Heart left ventricle (tissue), 16 donors: ENCODE results near the gene URGCP. TPM values are rescaled to one million over a fixed set of nuclear protein-coding genes. Genes with fewer than 3 reads are reported as not detected.
"Not testable (repeated sequence)": the region's sequence is repeated elsewhere in the genome, so short reads cannot be mapped to it uniquely, and the experiment has no call there.

Experiments used
- ATAC-seq, 4 donors: fragments of 200-7000 bp; cut with Tn5 transposase; one replicate each; pipeline ENCODE4 v1.9.1; 2020 to 2022; ENCODE audit warnings: moderate library complexity in 4 of 4, mild to moderate bottlenecking in 3 of 4, moderate number of reproducible peaks in 1 of 4
- DNase-seq, 5 donors: peaks; one replicate each; pipeline ENCODE4 v3.0.0-alpha.2; 2020
- H3K27ac ChIP-seq, 12 donors: fragments of 200-600 bp; sonication (generic) in 4 of 12; one replicate each; pipeline versions ENCODE4 v1.5.0 to v1.8.0; 2016 to 2022; ENCODE audit warnings: mild to moderate bottlenecking in 2 of 12
- H3K27me3 ChIP-seq, 9 donors: fragments of 200-600 bp; sonication (generic) in 2 of 9; one replicate each; pipeline versions ENCODE4 v1.5.1 to v1.8.0; 2016 to 2022; ENCODE audit warnings: mild to moderate bottlenecking in 3 of 9
- H3K36me3 ChIP-seq, 9 donors: fragments of 200-600 bp; sonication (generic) in 2 of 9; one replicate each; pipeline versions ENCODE4 v1.5.0 to v1.8.0; 2018 to 2022; ENCODE audit warnings: mild to moderate bottlenecking in 2 of 9
- H3K4me1 ChIP-seq, 12 donors: fragments of 200-600 bp; sonication (generic) in 4 of 12; one replicate each; pipeline versions ENCODE4 v1.5.0 to v1.8.0; 2016 to 2022; ENCODE audit warnings: mild to moderate bottlenecking in 3 of 12
- H3K4me3 ChIP-seq, 12 donors: fragments of 200-600 bp; sonication (generic) in 4 of 12; one replicate each; pipeline versions ENCODE4 v1.5.0 to v1.8.0; 2017 to 2022; ENCODE audit warnings: mild to moderate bottlenecking in 9 of 12, moderate library complexity in 4 of 12
- H3K9me3 ChIP-seq, 12 donors: fragments of 200-600 bp; sonication (generic) in 4 of 12; one replicate each; pipeline versions ENCODE4 v1.5.0 to v1.8.0; 2016 to 2022; ENCODE audit warnings: mild to moderate bottlenecking in 1 of 12
- CTCF ChIP-seq, 12 donors: fragments of 200-600 bp; sonication (generic) in 4 of 12; IDR thresholded peaks; one replicate each; pipeline versions ENCODE4 v1.5.0 to v1.8.0; 2018 to 2022; ENCODE audit warnings: antibody characterized with exemption in 12 of 12, mild to moderate bottlenecking in 5 of 12
- POLR2A ChIP-seq, 2 donors: fragments of 450-650 bp; IDR thresholded peaks; one replicate each; pipeline ENCODE4 v1.6.1; 2017; ENCODE audit warnings: antibody characterized with exemption in 2 of 2, mild to moderate bottlenecking in 2 of 2, moderate library complexity in 2 of 2
- whole genome bisulfite sequencing, 4 donors: extraction: QIAGEN DNeasy Blood & Tissue Kit in 2 of 4; methylation state at CpG; one replicate each; pipeline versions ENCODE4 v1.1.5 to v1.1.7; 2013 to 2018; 5-methylcytosine and 5-hydroxymethylcytosine counted together
- intact Hi-C, 10 donors: fragments of 100-400 bp; cut with DNase I; formaldehyde crosslinking; loops; one replicate each; pipeline versions ENCODE4 v1.11.1 to v1.14.2; 2022
- polyA plus RNA-seq, 2 donors: library from polyadenylated mRNA; stranded (reverse); fragments of 200-250 nt; gene quantifications; one replicate each; pipeline ENCODE4 v1.2.3, GENCODE V29; 2013
- total RNA-seq, 9 donors: library from RNA; depleted of rRNA in 2 of 9; stranded (reverse); fragments of >200 nt in 2 of 9; fragmentation: NEBNext Ultra II Directional in 3 of 9; extraction: Animal tissue kit (Norgen Biotek cat#: 25700) in 3 of 9; gene quantifications; one replicate each; pipeline versions ENCODE4 v1.1.0 to v1.2.4, GENCODE V29; 2016 to 2023
- donor health status: ischemic (EF 13 %, LVEDD 7.1; RV severe dilation, severe dysfunction).
- donor health status: healthy with polysubstance abuse.
- donor health status: DM: no; HTN: yes; CAD: no.
- donor health status: DM: no; HTN: no; CAD: no.
- donor health status: ischemic (EF 25% LVEDD 6.9; RV normal size, moderate dysfunction).
- donor health status: ischemic (EF 25% LVEDD 5.7; RV mildly dilated, moderate dysfunction).
- donor health status: healthy.
- donor health status: DM: yes; HTN: yes; CAD: no.
- donor health status: ischemic (EF 35%, LVEDD 5.7; RV mildly dilated, moderate dysfunction).
- donor health status: nonischemic (EF 11% LVEDD 7.7; RV severe dilation, severe dysfunction).
- donor health status: DM: yes; HTN: yes; CAD: no.
- donor health status: PGD.
- donor health status: ischemic (EF 29% LVEDD 5.4; RV normal size, mild dysfunction).
- donor health status: nonischemic (EF 23%, LVEDD 6.1; RV moderate dilation, normal function).

Gene URGCP
- total and polyA plus RNA-seq, 11 donors: 23.6 to 43.7 (median 37.6) TPM

- peaks cover 0 to 13% (median 0%) of the 10 kb centered on the region in 9 donors for H3K27me3 ChIP-seq
- ATAC-seq: no peak
- H3K36me3 ChIP-seq: no peaks in the 10 kb centered on the region
- H3K4me3 ChIP-seq: no peak overlapping the region
- no peak overlapping the region for H3K27ac ChIP-seq
- DNase-seq: no peak
- intact Hi-C loops: loop anchor here in 2 of 10 donors (5.0 to 10.0 kb wide), 2 partner anchors 261 to 278 kb away; partner anchors contain the start of gene STK17A (in 1 of the 2)
- WGBS, 4 donors: 83 to 97% (median 92%) methylated on average over 4 of the region's 4 CpGs
- peaks cover 0 to 9% (median 0%) of the 10 kb centered on the region in 12 donors for H3K4me1 ChIP-seq
- H3K9me3 ChIP-seq: no peaks in the 10 kb centered on the region
- TF ChIP-seq CTCF (IDR thresholded peaks at IDR 0.05): no peak
- no peak for TF ChIP-seq POLR2A (IDR thresholded peaks at IDR 0.05)
Observed at GRCh38 chr7:43843296-43843695, 63.1 kb downstream of the URGCP start.

GRCh38 chr7:43838201-43838658 is 68.2 kb downstream of the URGCP start:
- TF ChIP-seq POLR2A (IDR thresholded peaks at IDR 0.05): no peak
- TF ChIP-seq CTCF (IDR thresholded peaks at IDR 0.05): no peak
- Histone ChIP-seq H3K27ac (no peak overlapping the region), H3K27me3 (peaks cover 0 to 9% (median 0%) of the 10 kb centered on the region in 9 donors), H3K4me1 (peaks cover 0 to 21% (median 0%) of the 10 kb centered on the region in 12 donors), H3K9me3 (no peaks in the 10 kb centered on the region), H3K4me3 (peak overlapping the region in 4 of 12 donors; percentile 30 to 48 (median 36)), H3K36me3 (no peaks in the 10 kb centered on the region)
- DNase-seq: no peak
- intact Hi-C loops: loop anchor here (2.0 to 10.0 kb wide), 11 partner anchors 111 to 903 kb away; partner anchors contain the start of genes STK17A (in 9 of the 10), COA1 (in 8 of the 10), MRPL32 (in 1 of the 10) and PSMA2 (in 1 of the 10)
- ATAC-seq: peak in 1 of 4 donors; percentile 22
- 83 to 89% (median 87%) methylated on average over 9 of the region's 9 CpGs for WGBS, 4 donors

- 70 to 75% (median 73%) methylated on average over 8 of the region's 8 CpGs for whole genome bisulfite sequencing, 4 donors
- intact Hi-C loops: loop anchor here (5.0 to 10.0 kb wide), 9 partner anchors 107 to 900 kb away; partner anchors contain the start of genes COA1 (in 8 of the 10), STK17A (in 4 of the 10), MRPL32 (in 1 of the 10) and PSMA2 (in 1 of the 10)
- ATAC-seq (peak in 1 of 4 donors; percentile 34), DNase-seq (no peak)
- TF ChIP-seq POLR2A (IDR thresholded peaks at IDR 0.05): no peak
- no peak for TF ChIP-seq CTCF (IDR thresholded peaks at IDR 0.05)
- Histone ChIP-seq H3K9me3 (peaks cover 0 to 6% (median 0%) of the 10 kb centered on the region in 12 donors), H3K36me3 (no peaks in the 10 kb centered on the region), H3K4me3 (peak overlapping the region in 9 of 12 donors; percentile 18 to 43 (median 35)), H3K4me1 (peaks cover 0 to 21% (median 0%) of the 10 kb centered on the region in 12 donors), H3K27ac (peak overlapping the region in 1 of 12 donors; percentile 46), H3K27me3 (peaks cover 0 to 5% (median 0%) of the 10 kb centered on the region in 9 donors)
Observed at GRCh38 chr7:43834463-43835251, 71.7 kb downstream of the URGCP start.

GRCh38 chr7:43830917-43831316 is 75.5 kb downstream of the URGCP start:
- intact Hi-C loops: loop anchor here in 8 of 10 donors (10.0 kb wide), 5 partner anchors 106 to 896 kb away; partner anchors contain the start of genes COA1 (in 6 of the 8), MRPL32 (in 1 of the 8) and PSMA2 (in 1 of the 8)
- H3K4me3 ChIP-seq, H3K27ac ChIP-seq, H3K9me3 ChIP-seq, H3K36me3 ChIP-seq, ATAC-seq, DNase-seq: not testable (repeated sequence)
- Histone ChIP-seq H3K27me3 (peaks cover 0 to 17% (median 0%) of the 10 kb centered on the region in 9 donors), H3K4me1 (peaks cover 0 to 12% (median 0%) of the 10 kb centered on the region in 12 donors)

Other genes with a start within 250 kb of the URGCP start
- gene COA1, start 177.1 kb downstream of the URGCP start, total RNA-seq: 10 to 100 TPM; 57.5 to 81.2 (median 68.2) TPM
- 10 to 100 TPM; 75.0 to 75.1 TPM for gene COA1, start 177.1 kb downstream of the URGCP start, polyA plus RNA-seq
- gene BLVRA, start 147.9 kb downstream of the URGCP start, total RNA-seq: 10 to 100 TPM; 32.6 to 68.3 (median 42.6) TPM
- 10 to 100 TPM; 49.0 to 55.5 TPM for gene BLVRA, start 147.9 kb downstream of the URGCP start, polyA plus RNA-seq
- 100 to 1,000 TPM; 118 to 252 (median 151) TPM for gene MRPS24, start 37.1 kb downstream of the URGCP start, total RNA-seq
- 100 to 1,000 TPM; 191 to 284 TPM for gene MRPS24, start 37.1 kb downstream of the URGCP start, polyA plus RNA-seq
- 10 to 100 TPM; 35.1 to 69.8 (median 43.5) TPM for gene UBE2D4, start 19.8 kb upstream of the URGCP start, total RNA-seq
- gene UBE2D4, start 19.8 kb upstream of the URGCP start, polyA plus RNA-seq: 10 to 100 TPM; 29.4 to 41.1 TPM
- gene SPDYE1, start 91.3 kb upstream of the URGCP start, total RNA-seq: under 1 TPM in 1 of 9 donors, not detected in 8; 0.13 TPM
- gene SPDYE1, start 91.3 kb upstream of the URGCP start, polyA plus RNA-seq: not detected
- gene DBNL, start 138.1 kb upstream of the URGCP start, total RNA-seq: 10 to 100 TPM; 29.9 to 76.7 (median 42.9) TPM
- gene DBNL, start 138.1 kb upstream of the URGCP start, polyA plus RNA-seq: 10 to 100 TPM; 39.3 to 86.3 TPM
- gene PGAM2, start 159.0 kb upstream of the URGCP start, total RNA-seq: 1,000 to 10,000 TPM in 1 of 9 donors, 100 to 1,000 TPM in 8; 300 to 1,183 (median 555) TPM
- 1,000 to 10,000 TPM in 1 of 2 donors, 100 to 1,000 TPM in 1; 242 to 2,064 TPM for gene PGAM2, start 159.0 kb upstream of the URGCP start, polyA plus RNA-seq
- 10 to 100 TPM; 10.1 to 24.3 (median 14.0) TPM for gene POLM, start 175.9 kb upstream of the URGCP start, total RNA-seq
- 10 to 100 TPM; 10.3 to 13.7 TPM for gene POLM, start 175.9 kb upstream of the URGCP start, polyA plus RNA-seq
- 10 to 100 TPM; 15.2 to 51.1 (median 25.4) TPM for gene AEBP1, start 197.7 kb upstream of the URGCP start, total RNA-seq
- gene AEBP1, start 197.7 kb upstream of the URGCP start, polyA plus RNA-seq: 10 to 100 TPM; 10.9 to 20.2 TPM
- 100 to 1,000 TPM in 1 of 9 donors, 10 to 100 TPM in 8; 74.1 to 150 (median 89.2) TPM for gene POLD2, start 217.0 kb upstream of the URGCP start, total RNA-seq
- gene POLD2, start 217.0 kb upstream of the URGCP start, polyA plus RNA-seq: 100 to 1,000 TPM in 1 of 2 donors, 10 to 100 TPM in 1; 67.0 to 176 TPM
- 1,000 to 10,000 TPM in 8 of 9 donors, 100 to 1,000 TPM in 1; 975 to 4,037 (median 2,357) TPM for gene MYL7, start 234.7 kb upstream of the URGCP start, total RNA-seq
- 1,000 to 10,000 TPM; 1,236 to 2,597 TPM for gene MYL7, start 234.7 kb upstream of the URGCP start, polyA plus RNA-seq